Astrocyte (in vitro differentiated cells and primary cell): Measurements from ENCODE around the gene STK32A. TPM values are rescaled to one million over a fixed set of nuclear protein-coding genes. Genes with fewer than 3 reads are reported as not detected.

Experiments
- DNase-seq: peaks from one replicate; pipeline ENCODE4 v3.0.0-alpha.2; 2010; ENCODE audit warnings: low read depth
- FAIRE-seq: peaks from 2 replicates; lab custom pipeline; 2011; peaks lifted over from hg19 to GRCh38; lab: Jason Lieb, UNC
- H2AFZ ChIP-seq: 2 replicates; pipeline ENCODE4 v1.6.0; 2012; ENCODE audit warnings: low read depth, low read length, inconsistent platforms
- H3K27ac ChIP-seq: 2 replicates; pipeline ENCODE4 v1.5.1; 2011; ENCODE audit warnings: low read depth, low read length, inconsistent platforms
- H3K27me3 ChIP-seq: 2 replicates; pipeline ENCODE4 v1.6.0; 2011; ENCODE audit warnings: low read length, inconsistent platforms; ENCODE audit not compliant: insufficient read depth
- H3K36me3 ChIP-seq: 2 replicates; pipeline ENCODE4 v1.5.1; 2011; ENCODE audit warnings: low read length, inconsistent platforms; ENCODE audit not compliant: insufficient read depth
- H3K4me1 ChIP-seq: 2 replicates; pipeline ENCODE4 v1.5.1; 2011; ENCODE audit warnings: low read length, inconsistent platforms; ENCODE audit not compliant: insufficient read depth
- H3K4me2 ChIP-seq: 2 replicates; pipeline ENCODE4 v1.6.0; 2012; ENCODE audit warnings: low read length, inconsistent platforms
- H3K4me3 ChIP-seq: 2 replicates; pipeline ENCODE4 v1.5.1; 2011; ENCODE audit warnings: low read depth, mild to moderate bottlenecking, low read length, inconsistent platforms; ENCODE audit not compliant: insufficient read depth
- H3K79me2 ChIP-seq: 2 replicates; pipeline ENCODE4 v1.6.0; 2012; ENCODE audit warnings: mild to moderate bottlenecking, low read length, inconsistent platforms; ENCODE audit not compliant: insufficient read depth
- H3K9ac ChIP-seq: 2 replicates; pipeline ENCODE4 v1.6.0; 2012; ENCODE audit warnings: mild to moderate bottlenecking, low read length, inconsistent platforms
- H3K9me3 ChIP-seq: 2 replicates; pipeline ENCODE4 v1.5.1; 2012; ENCODE audit warnings: low read depth, mild to moderate bottlenecking, low read length, inconsistent platforms; ENCODE audit not compliant: insufficient read depth
- H4K20me1 ChIP-seq: 2 replicates; pipeline ENCODE4 v1.6.0; 2012; ENCODE audit warnings: low read length, inconsistent platforms; ENCODE audit not compliant: insufficient read depth
- H3K27ac Mint-ChIP-seq: one replicate; pipeline ENCODE4 v1.8.0; 2021; ENCODE audit warnings: mild to moderate bottlenecking, mixed read lengths; ENCODE audit not compliant: unreplicated experiment
- H3K27me3 Mint-ChIP-seq: one replicate; pipeline ENCODE4 v1.8.0; 2021; ENCODE audit warnings: low read depth, mixed read lengths; ENCODE audit not compliant: unreplicated experiment
- H3K36me3 Mint-ChIP-seq: one replicate; pipeline ENCODE4 v1.8.0; 2021; ENCODE audit warnings: low read depth, mixed read lengths; ENCODE audit not compliant: unreplicated experiment
- H3K4me1 Mint-ChIP-seq: one replicate; pipeline ENCODE4 v1.8.0; 2021; ENCODE audit warnings: low read depth, mixed read lengths; ENCODE audit not compliant: unreplicated experiment
- H3K4me3 Mint-ChIP-seq: one replicate; pipeline ENCODE4 v1.8.0; 2021; ENCODE audit warnings: mild to moderate bottlenecking, moderate library complexity, mixed read lengths; ENCODE audit not compliant: unreplicated experiment
- H3K9me3 Mint-ChIP-seq: one replicate; pipeline ENCODE4 v1.8.0; 2021; ENCODE audit warnings: mild to moderate bottlenecking, mixed read lengths; ENCODE audit not compliant: unreplicated experiment
- CTCF ChIP-seq: IDR thresholded peaks from 2 replicates; pipeline ENCODE4 v1.5.1; 2011; ENCODE audit warnings: low read depth, mild to moderate bottlenecking, inconsistent platforms, low read length, moderate library complexity; ENCODE audit not compliant: insufficient read depth
- EZH2 ChIP-seq: IDR thresholded peaks from 2 replicates; pipeline ENCODE4 v1.6.1; 2012; ENCODE audit warnings: mild to moderate bottlenecking, low read length, inconsistent platforms; ENCODE audit not compliant: insufficient read depth
- total RNA-seq: library from RNA; stranded (reverse); gene quantifications from 2 replicates; pipeline ENCODE4 v1.2.1, GENCODE V29; 2021

STK32A gene
- total RNA-seq, 1 donor from 2014 or later, result 0.25 TPM

DNA sequence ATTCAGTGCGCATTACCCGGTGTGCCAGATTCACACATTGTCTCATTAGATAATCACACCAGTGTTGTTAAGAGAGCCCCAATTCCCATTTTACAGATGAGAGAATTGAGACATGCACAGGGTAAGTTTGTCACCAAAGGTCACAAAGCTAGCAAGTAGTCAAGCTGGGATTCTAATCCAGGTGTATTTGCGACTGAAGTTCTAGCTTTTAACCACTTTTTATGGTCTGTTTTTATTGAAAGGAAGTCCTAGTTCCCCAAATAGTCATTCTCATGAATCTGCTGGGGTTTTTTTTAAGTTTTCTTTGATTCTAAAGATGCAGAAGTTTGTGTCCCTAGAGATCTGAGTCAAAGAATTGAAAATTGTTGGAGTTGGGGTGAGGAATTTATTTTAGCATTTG, 138.5 kb downstream of the STK32A start:
- Histone ChIP-seq H3K36me3 (no peaks in the 10 kb centered on the region), H3K9me3 (peaks cover under 1% of the 10 kb centered on the region), H2AFZ (no peak overlapping the region), H3K4me1 (peaks cover 9% of the 10 kb centered on the region), H4K20me1 (no peaks in the 10 kb centered on the region), H3K27me3 (no peaks in the 10 kb centered on the region), H3K4me2 (no peak overlapping the region), H3K27ac (no peak overlapping the region), H3K4me3 (no peak overlapping the region), H3K9ac (no peak overlapping the region), H3K79me2 (no peaks in the 10 kb centered on the region)
- DNase-seq (no peak), FAIRE-seq (no peak)
- no peaks in the 10 kb centered on the region for H3K4me1 Mint-ChIP-seq
- H3K9me3 Mint-ChIP-seq, result no peaks in the 10 kb centered on the region
- H3K27me3 Mint-ChIP-seq, result no peaks in the 10 kb centered on the region
- no peak overlapping the region for H3K27ac Mint-ChIP-seq
- no peak for TF ChIP-seq CTCF
- no peak for TF ChIP-seq EZH2
- H3K4me3 Mint-ChIP-seq, result no peak overlapping the region
- no peaks in the 10 kb centered on the region for H3K36me3 Mint-ChIP-seq

DNA sequence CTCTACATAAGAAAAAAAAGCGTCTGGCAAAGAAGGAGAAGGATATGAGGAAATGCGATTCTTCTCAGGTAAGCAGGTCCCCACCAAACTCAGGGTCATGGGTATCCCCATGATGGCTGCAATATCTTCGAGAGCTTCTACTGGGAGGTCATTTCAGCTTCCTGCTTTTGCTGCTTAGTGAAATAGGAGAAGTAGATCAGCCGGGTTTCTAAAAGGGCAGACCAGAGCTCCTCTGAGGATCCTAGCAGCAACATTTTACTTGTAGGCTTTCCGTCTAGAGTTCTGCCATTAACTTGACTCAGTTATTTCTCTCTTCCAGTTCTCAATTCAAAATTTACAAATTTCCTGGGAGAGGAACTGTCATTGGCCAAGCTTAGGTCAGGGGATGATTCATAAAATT, 140.3 kb downstream of the STK32A start:
- no peak overlapping the region for H3K27ac Mint-ChIP-seq
- Histone ChIP-seq H3K27ac (no peak overlapping the region), H4K20me1 (no peaks in the 10 kb centered on the region), H2AFZ (no peak overlapping the region), H3K4me2 (no peak overlapping the region), H3K27me3 (no peaks in the 10 kb centered on the region), H3K9ac (no peak overlapping the region), H3K4me1 (peaks cover 5% of the 10 kb centered on the region), H3K36me3 (no peaks in the 10 kb centered on the region), H3K9me3 (peaks cover 3% of the 10 kb centered on the region), H3K79me2 (no peaks in the 10 kb centered on the region), H3K4me3 (no peak overlapping the region)
- TF ChIP-seq EZH2 (no peak), CTCF (no peak)
- H3K9me3 Mint-ChIP-seq, result no peaks in the 10 kb centered on the region
- no peak overlapping the region for H3K4me3 Mint-ChIP-seq
- H3K36me3 Mint-ChIP-seq, result no peaks in the 10 kb centered on the region
- H3K27me3 Mint-ChIP-seq, result no peaks in the 10 kb centered on the region
- no peaks in the 10 kb centered on the region for H3K4me1 Mint-ChIP-seq
- FAIRE-seq (no peak), DNase-seq (no peak)

DNA sequence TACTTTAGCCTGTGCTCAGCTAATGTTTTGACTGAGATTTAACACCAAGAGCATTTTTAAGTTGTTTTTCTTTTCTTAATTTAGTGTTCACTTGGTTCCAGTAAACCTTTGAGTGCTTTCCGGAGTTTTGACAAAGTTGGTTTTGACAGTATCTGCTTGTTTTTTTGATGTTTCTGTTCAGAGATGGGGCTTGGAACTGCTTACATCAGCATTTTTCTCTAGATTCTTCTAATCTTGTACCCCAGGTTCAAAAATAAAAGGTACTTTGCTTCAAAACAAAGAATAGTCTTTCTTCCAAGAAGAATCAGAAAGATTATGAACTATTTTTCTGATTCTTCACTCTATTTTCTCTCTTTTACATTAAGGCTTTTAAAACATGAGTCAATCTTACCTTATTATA, 142.9 kb downstream of the STK32A start:
- H3K27me3 Mint-ChIP-seq, result no peaks in the 10 kb centered on the region

More for the DNA sequence above, 142.9 kb downstream of the STK32A start:
- Histone ChIP-seq H3K4me1 (no peaks in the 10 kb centered on the region), H3K27ac (no peak overlapping the region), H3K36me3 (no peaks in the 10 kb centered on the region), H3K79me2 (no peaks in the 10 kb centered on the region), H3K4me3 (no peak overlapping the region), H4K20me1 (no peaks in the 10 kb centered on the region), H2AFZ (no peak overlapping the region), H3K4me2 (no peak overlapping the region), H3K27me3 (no peaks in the 10 kb centered on the region), H3K9ac (no peak overlapping the region), H3K9me3 (peaks cover 3% of the 10 kb centered on the region)
- TF ChIP-seq EZH2, result no peak
- no peak for TF ChIP-seq CTCF
- Mint-ChIP-seq H3K4me1 (no peaks in the 10 kb centered on the region), H3K27ac (no peak overlapping the region), H3K9me3 (no peaks in the 10 kb centered on the region), H3K4me3 (no peak overlapping the region), H3K36me3 (no peaks in the 10 kb centered on the region)
- DNase-seq (no peak), FAIRE-seq (no peak)
